HL-60 (cell line): Measurements from ENCODE around the gene TRAPPC6A.

Experiments used
- DNase-seq, 2 experiments: peaks; one replicate each; pipeline ENCODE4 v3.0.0-alpha.2; 2010 to 2020; ENCODE audit warnings: low read depth in 1 of 2, low spot score in 1 of 2
- H3K27ac ChIP-seq: fragments of 250-450 bp; sonication (Bioruptor Pico); replicated peaks from 2 replicates; pipeline ENCODE4 v1.5.1; 2020; ENCODE audit warnings: mild to moderate bottlenecking, moderate library complexity
- H3K27me3 ChIP-seq: fragments of 250-450 bp; sonication (Bioruptor Pico); 2 replicates; pipeline ENCODE4 v1.5.1; 2021; ENCODE audit warnings: mild to moderate bottlenecking, moderate library complexity; ENCODE audit not compliant: insufficient read depth, poor library complexity, severe bottlenecking
- H3K4me3 ChIP-seq: replicated peaks from 2 replicates; pipeline ENCODE4 v1.5.1; 2011; ENCODE audit warnings: mild to moderate bottlenecking, control low read depth, low read length; ENCODE audit not compliant: insufficient read depth
- CTCF ChIP-seq: IDR thresholded peaks from one replicate; pipeline ENCODE4 v1.5.1; 2011; ENCODE audit warnings: low read length, control low read depth, inconsistent platforms; ENCODE audit not compliant: insufficient read depth
- GABPA ChIP-seq: IDR thresholded peaks from 2 replicates; pipeline ENCODE4 v1.6.1; 2012; ENCODE audit warnings: low read depth
- POLR2AphosphoS5 ChIP-seq: IDR thresholded peaks from 2 replicates; pipeline ENCODE4 v1.6.1; 2012; ENCODE audit warnings: low read depth
- SPI1 ChIP-seq: IDR thresholded peaks from 2 replicates; pipeline ENCODE4 v1.6.1; 2012; ENCODE audit warnings: low read depth, mild to moderate bottlenecking, borderline replicate concordance
- TF ChIP-seq, protein P1 (sequence below): IDR thresholded peaks from 2 replicates; pipeline ENCODE4 v1.6.1; 2012; ENCODE audit warnings: low read depth; ENCODE audit not compliant: insufficient replicate concordance

TRAPPC6A gene

GRCh38 chr19:45146251-45146650, 31.8 kb downstream of the TRAPPC6A start:
- H3K27ac ChIP-seq, result no peak overlapping the region
- no peak overlapping the region for H3K4me3 ChIP-seq
- peak in 1 of 2 experiments; percentile 57 for DNase-seq
- TF ChIP-seq GABPA (no peak), SPI1 (peak; percentile 34; the same call in 1 of the 2 replicates)
- H3K27me3 ChIP-seq, result no peaks in the 10 kb centered on the region

DNA sequence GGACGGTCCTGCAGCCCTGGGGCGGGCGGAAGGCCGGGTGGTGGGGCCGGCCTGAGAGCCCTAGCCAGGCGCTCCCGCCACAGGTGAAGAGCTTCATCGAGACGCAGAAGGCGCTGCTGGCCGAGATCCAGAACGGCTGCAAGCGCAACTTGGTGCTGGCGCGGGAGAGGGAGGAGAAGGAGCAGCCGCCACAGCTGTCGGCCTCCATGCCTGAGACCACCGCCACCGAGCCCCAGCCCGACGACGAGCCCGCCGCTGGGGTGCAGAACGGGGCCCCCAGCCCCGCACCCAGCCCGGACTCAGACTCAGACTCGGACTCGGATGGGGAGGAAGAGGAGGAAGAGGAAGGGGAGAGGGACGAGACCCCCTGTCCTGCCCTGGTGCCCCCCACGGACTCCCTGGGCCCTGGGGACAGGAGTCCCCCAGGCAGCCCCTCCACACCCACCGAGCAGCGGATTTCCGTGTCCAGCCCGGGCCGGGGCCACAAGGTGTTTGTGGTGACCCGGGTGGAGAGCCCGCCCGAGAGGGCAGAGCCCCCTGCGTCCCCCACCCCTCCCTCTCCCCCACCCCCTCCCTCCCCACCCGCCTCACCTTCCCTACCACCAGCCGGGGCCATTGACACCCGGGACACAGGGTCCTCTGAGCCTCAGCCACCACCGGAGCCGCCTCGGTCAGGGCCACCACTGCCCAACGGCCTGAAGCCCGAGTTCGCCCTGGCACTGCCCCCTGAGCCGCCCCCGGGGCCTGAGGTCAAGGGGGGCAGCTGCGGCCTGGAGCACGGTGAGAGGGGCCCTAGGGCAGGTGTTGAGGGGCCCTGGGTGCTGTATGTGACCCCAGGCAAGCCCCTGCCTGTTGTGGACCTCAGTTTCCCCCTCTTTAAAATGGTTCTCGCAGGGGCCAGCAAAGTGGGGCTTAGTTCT, 32.5 kb downstream of the TRAPPC6A start:
- Histone ChIP-seq H3K27ac (no peak overlapping the region), H3K4me3 (no peak overlapping the region), H3K27me3 (no peaks in the 10 kb centered on the region)
- no peak for TF ChIP-seq POLR2AphosphoS5
- TF ChIP-seq, protein P1, sequence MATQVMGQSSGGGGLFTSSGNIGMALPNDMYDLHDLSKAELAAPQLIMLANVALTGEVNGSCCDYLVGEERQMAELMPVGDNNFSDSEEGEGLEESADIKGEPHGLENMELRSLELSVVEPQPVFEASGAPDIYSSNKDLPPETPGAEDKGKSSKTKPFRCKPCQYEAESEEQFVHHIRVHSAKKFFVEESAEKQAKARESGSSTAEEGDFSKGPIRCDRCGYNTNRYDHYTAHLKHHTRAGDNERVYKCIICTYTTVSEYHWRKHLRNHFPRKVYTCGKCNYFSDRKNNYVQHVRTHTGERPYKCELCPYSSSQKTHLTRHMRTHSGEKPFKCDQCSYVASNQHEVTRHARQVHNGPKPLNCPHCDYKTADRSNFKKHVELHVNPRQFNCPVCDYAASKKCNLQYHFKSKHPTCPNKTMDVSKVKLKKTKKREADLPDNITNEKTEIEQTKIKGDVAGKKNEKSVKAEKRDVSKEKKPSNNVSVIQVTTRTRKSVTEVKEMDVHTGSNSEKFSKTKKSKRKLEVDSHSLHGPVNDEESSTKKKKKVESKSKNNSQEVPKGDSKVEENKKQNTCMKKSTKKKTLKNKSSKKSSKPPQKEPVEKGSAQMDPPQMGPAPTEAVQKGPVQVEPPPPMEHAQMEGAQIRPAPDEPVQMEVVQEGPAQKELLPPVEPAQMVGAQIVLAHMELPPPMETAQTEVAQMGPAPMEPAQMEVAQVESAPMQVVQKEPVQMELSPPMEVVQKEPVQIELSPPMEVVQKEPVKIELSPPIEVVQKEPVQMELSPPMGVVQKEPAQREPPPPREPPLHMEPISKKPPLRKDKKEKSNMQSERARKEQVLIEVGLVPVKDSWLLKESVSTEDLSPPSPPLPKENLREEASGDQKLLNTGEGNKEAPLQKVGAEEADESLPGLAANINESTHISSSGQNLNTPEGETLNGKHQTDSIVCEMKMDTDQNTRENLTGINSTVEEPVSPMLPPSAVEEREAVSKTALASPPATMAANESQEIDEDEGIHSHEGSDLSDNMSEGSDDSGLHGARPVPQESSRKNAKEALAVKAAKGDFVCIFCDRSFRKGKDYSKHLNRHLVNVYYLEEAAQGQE, result no peak
- no peak for TF ChIP-seq GABPA
- no peak for TF ChIP-seq CTCF
- TF ChIP-seq SPI1, result no peak
- DNase-seq, result no peak

GRCh38 chr19:45144431-45145269, 33.4 kb downstream of the TRAPPC6A start:
- no peak for TF ChIP-seq SPI1
- no peak for TF ChIP-seq GABPA
- TF ChIP-seq, protein P1, result no peak
- TF ChIP-seq CTCF, result no peak
- no peak for TF ChIP-seq POLR2AphosphoS5
- Histone ChIP-seq H3K4me3 (no peak overlapping the region), H3K27ac (no peak overlapping the region), H3K27me3 (no peaks in the 10 kb centered on the region)
- DNase-seq, result no peak

GRCh38 chr19:45142726-45143110, 35.3 kb downstream of the TRAPPC6A start:
- no peak overlapping the region for H3K27ac ChIP-seq
- no peaks in the 10 kb centered on the region for H3K27me3 ChIP-seq
- TF ChIP-seq CTCF (no peak), GABPA (no peak)
- DNase-seq, result no peak
- H3K4me3 ChIP-seq, result no peak overlapping the region
